Mesenchymal stem cell (in vitro differentiated cells and primary cell): ENCODE results near the gene CEPT1.

ENCODE experiments used
- DNase-seq: peaks from one replicate; pipeline ENCODE4 v3.0.0-alpha.2; 2013
- H2AFZ ChIP-seq: one replicate; pipeline ENCODE4 v1.6.1; 2013; ENCODE audit warnings: low read depth, mild to moderate bottlenecking, control low read depth, inconsistent platforms, low read length, moderate library complexity
- H2AK5ac ChIP-seq: 2 replicates; pipeline ENCODE4 v1.6.1; 2013; ENCODE audit warnings: low read length, moderate library complexity, mild to moderate bottlenecking, inconsistent platforms; ENCODE audit not compliant: severe bottlenecking
- H2BK120ac ChIP-seq: one replicate; pipeline ENCODE4 v1.6.1; 2013; ENCODE audit warnings: low read depth, mild to moderate bottlenecking, inconsistent platforms, low read length, moderate library complexity
- H2BK12ac ChIP-seq, 2 experiments: one replicate each; pipeline ENCODE4 v1.6.1; 2013; ENCODE audit warnings: inconsistent platforms in 2 of 2, low read length in 2 of 2, mild to moderate bottlenecking in 2 of 2, moderate library complexity in 2 of 2, control low read depth in 1 of 2
- H2BK15ac ChIP-seq: one replicate; pipeline ENCODE4 v1.6.1; 2013; ENCODE audit warnings: mild to moderate bottlenecking, low read depth, inconsistent platforms; ENCODE audit not compliant: poor library complexity, severe bottlenecking
- H2BK5ac ChIP-seq: 2 replicates; pipeline ENCODE4 v1.6.1; 2013; ENCODE audit warnings: low read depth, mild to moderate bottlenecking, low read length, control low read depth, inconsistent platforms; ENCODE audit not compliant: poor library complexity, severe bottlenecking
- H3K14ac ChIP-seq, 2 experiments: one replicate each; pipeline ENCODE4 v1.6.1; 2013; ENCODE audit warnings: inconsistent platforms in 2 of 2, low read length in 2 of 2, control low read depth in 1 of 2, mild to moderate bottlenecking in 1 of 2, moderate library complexity in 1 of 2
- H3K18ac ChIP-seq, 2 experiments: one replicate each; pipeline ENCODE4 v1.6.1; 2013; ENCODE audit warnings: inconsistent platforms in 2 of 2, low read length in 2 of 2, control low read depth in 1 of 2, low read depth in 1 of 2, mild to moderate bottlenecking in 1 of 2
- H3K23ac ChIP-seq, 2 experiments: one replicate each; pipeline ENCODE4 v1.6.1; 2013; ENCODE audit warnings: inconsistent platforms in 2 of 2, low read length in 2 of 2, mild to moderate bottlenecking in 2 of 2, moderate library complexity in 2 of 2, control low read depth in 1 of 2
- H3K27ac ChIP-seq: 2 replicates; pipeline ENCODE4 v1.5.1; 2013; ENCODE audit warnings: mild to moderate bottlenecking, moderate library complexity, low read length, control low read depth, inconsistent platforms; ENCODE audit not compliant: poor library complexity, severe bottlenecking
- H3K27me3 ChIP-seq, 2 experiments: 2 replicates each; pipeline versions ENCODE4 v1.6.1 to v1.7.0; 2013; ENCODE audit warnings: low read length in 2 of 2, mild to moderate bottlenecking in 2 of 2, moderate library complexity in 2 of 2, control low read depth in 1 of 2, inconsistent platforms in 1 of 2; ENCODE audit not compliant: control insufficient read depth in 1 of 2, insufficient read depth in 1 of 2
- H3K36me3 ChIP-seq, 2 experiments: 2 replicates each; pipeline versions ENCODE4 v1.6.1 to v1.7.0; 2013; ENCODE audit warnings: low read length in 2 of 2, control low read depth in 1 of 2, inconsistent platforms in 1 of 2, low read depth in 1 of 2, mild to moderate bottlenecking in 1 of 2; ENCODE audit not compliant: insufficient read depth in 2 of 2, control insufficient read depth in 1 of 2
- H3K4ac ChIP-seq, 2 experiments: one replicate each; pipeline ENCODE4 v1.6.1; 2013; ENCODE audit warnings: inconsistent platforms in 2 of 2, low read length in 2 of 2, mild to moderate bottlenecking in 2 of 2, moderate library complexity in 2 of 2, control low read depth in 1 of 2, low read depth in 1 of 2
- H3K4me1 ChIP-seq: 2 replicates; pipeline ENCODE4 v1.6.1; 2013; ENCODE audit warnings: low read depth, low read length, control low read depth; ENCODE audit not compliant: control insufficient read depth, insufficient read depth
- H3K4me2 ChIP-seq: 2 replicates; pipeline ENCODE4 v1.6.1; 2013; ENCODE audit warnings: low read length, mild to moderate bottlenecking, inconsistent platforms; ENCODE audit not compliant: poor library complexity, severe bottlenecking
- H3K4me3 ChIP-seq, 2 experiments: 2 replicates each; pipeline versions ENCODE4 v1.5.1 to v1.7.0; 2013; ENCODE audit warnings: low read length in 2 of 2, mild to moderate bottlenecking in 2 of 2, control low read depth in 1 of 2, low read depth in 1 of 2; ENCODE audit not compliant: insufficient read depth in 1 of 2
- H3K79me1 ChIP-seq: replicated peaks from 2 replicates; pipeline ENCODE4 v1.6.1; 2013; ENCODE audit warnings: mild to moderate bottlenecking, control low read depth, low read length, inconsistent platforms; ENCODE audit not compliant: poor library complexity, severe bottlenecking
- H3K9ac ChIP-seq: 2 replicates; pipeline ENCODE4 v1.7.0; 2013; ENCODE audit warnings: mild to moderate bottlenecking, low read length, moderate library complexity
- H3K9me3 ChIP-seq: 2 replicates; pipeline ENCODE4 v1.7.0; 2013; ENCODE audit warnings: mild to moderate bottlenecking, low read length; ENCODE audit not compliant: control insufficient read depth
- H4K8ac ChIP-seq: one replicate; pipeline ENCODE4 v1.6.1; 2013; ENCODE audit warnings: inconsistent platforms, mild to moderate bottlenecking, low read length, moderate library complexity
- H4K91ac ChIP-seq: one replicate; pipeline ENCODE4 v1.6.1; 2013; ENCODE audit warnings: mild to moderate bottlenecking, low read length, inconsistent platforms
- WGBS: methylation state at CpG from one replicate; pipeline ENCODE4 v1.1.7; 2013; ENCODE audit warnings: mixed read lengths; 5-methylcytosine and 5-hydroxymethylcytosine counted together

Gene CEPT1

DNA sequence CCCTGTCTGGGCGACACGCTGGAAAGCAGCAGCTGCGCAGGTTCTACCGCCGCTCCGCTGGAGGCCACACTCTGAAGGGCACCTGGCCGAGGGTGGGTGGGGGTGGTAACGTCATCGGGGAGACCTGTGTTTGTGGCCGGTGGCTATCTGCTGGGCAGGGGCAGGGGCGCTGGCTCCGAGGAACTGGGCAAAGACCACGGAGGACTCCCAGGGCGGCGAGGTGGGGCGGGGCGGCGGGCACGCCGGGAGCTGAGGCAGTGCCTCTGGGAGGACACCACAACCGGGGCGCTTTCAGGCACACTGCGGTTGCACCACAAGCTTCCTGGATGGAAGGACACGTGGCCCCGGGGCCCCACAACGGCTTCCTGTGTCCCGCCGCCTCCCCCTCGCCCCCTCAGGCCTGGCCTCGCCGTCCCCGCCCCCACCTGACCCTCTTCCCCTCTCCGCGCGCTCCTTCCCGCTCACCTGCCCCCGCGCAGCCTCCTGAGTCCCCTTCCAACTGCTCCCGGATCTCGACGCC, 63.7 kb downstream of the CEPT1 start:
- H2BK15ac ChIP-seq = peak overlapping the region; percentile 58
- peaks cover 10 to 17% of the 10 kb centered on the region in 2 experiments for H3K27me3 ChIP-seq
- H3K27ac ChIP-seq = no peak overlapping the region
- peaks cover 13% of the 10 kb centered on the region for H3K4me1 ChIP-seq
- H3K79me1 ChIP-seq = no peaks in the 10 kb centered on the region
- peak overlapping the region in 1 of 2 experiments; percentile 44 for H3K4ac ChIP-seq
- peaks cover 0 to 3% of the 10 kb centered on the region in 2 experiments for H3K36me3 ChIP-seq
- peak overlapping the region; percentile 67 for H3K9ac ChIP-seq
- H2AK5ac ChIP-seq = no peak overlapping the region
- H2AFZ ChIP-seq = peak overlapping the region; percentile 67
- H3K18ac ChIP-seq = peak overlapping the region in 1 of 2 experiments; percentile 50
- peak overlapping the region; percentile 56 to 76 for H3K4me3 ChIP-seq
- no peak overlapping the region for H2BK120ac ChIP-seq
- no peak overlapping the region for H4K91ac ChIP-seq
- H2BK5ac ChIP-seq = no peak overlapping the region
- H3K9me3 ChIP-seq = no peaks in the 10 kb centered on the region
- H3K4me2 ChIP-seq = peak overlapping the region; percentile 55
- WGBS = 55% methylated on average over 41 of the region's 41 CpGs
- H4K8ac ChIP-seq = peak overlapping the region; percentile 27
- DNase-seq = no peak
- H2BK12ac ChIP-seq = no peak overlapping the region
- H3K23ac ChIP-seq = no peak overlapping the region
- no peak overlapping the region for H3K14ac ChIP-seq

DNA sequence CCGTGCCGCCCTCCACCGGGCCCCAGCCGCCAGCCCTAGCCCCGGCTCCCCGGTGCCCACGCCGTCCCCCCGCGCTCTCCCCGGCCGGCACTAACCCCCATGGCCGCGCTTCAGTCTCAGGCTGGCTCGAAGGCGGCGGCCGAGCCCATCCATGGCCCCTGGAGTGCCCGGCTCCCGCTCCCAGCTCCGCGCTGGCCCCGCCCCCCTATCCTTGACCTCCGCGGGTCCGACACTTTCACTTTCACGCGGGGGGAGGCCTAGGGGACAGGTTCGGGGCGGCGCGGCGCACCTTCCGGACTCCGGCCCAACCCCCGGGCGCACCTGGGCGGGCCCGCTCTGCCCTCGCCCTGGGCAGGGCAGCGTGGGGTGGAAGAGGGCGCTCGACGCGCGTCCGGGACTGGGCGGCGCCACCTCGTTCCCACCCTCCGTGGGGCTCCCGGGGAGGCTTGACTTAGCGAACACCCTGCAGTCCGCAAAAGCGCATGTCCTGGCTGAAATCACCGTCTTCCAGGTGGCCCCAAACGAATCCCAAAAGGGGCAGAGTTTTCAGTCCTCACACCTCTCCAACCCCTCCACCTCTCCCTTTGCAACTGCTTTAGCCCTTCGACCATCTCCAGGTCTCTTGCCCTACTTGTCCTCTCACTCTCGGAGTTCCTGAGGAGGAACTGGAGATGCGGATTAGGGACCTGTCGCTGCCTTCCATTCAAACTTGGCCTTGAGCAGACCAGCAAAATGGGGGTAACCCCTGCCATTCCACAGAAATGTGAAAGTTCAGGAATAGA, 64.4 kb downstream of the CEPT1 start:
- Histone ChIP-seq H3K27me3 (peaks cover 13 to 22% of the 10 kb centered on the region in 2 experiments), H3K36me3 (peaks cover 0 to 3% of the 10 kb centered on the region in 2 experiments), H3K18ac (peak overlapping the region in 1 of 2 experiments; percentile 26), H4K91ac (no peak overlapping the region), H2BK5ac (no peak overlapping the region), H3K4ac (peak overlapping the region in 1 of 2 experiments; percentile 44), H2BK15ac (peak overlapping the region; percentile 58), H3K9me3 (no peaks in the 10 kb centered on the region), H3K27ac (no peak overlapping the region), H3K9ac (peak overlapping the region; percentile 67), H3K79me1 (no peaks in the 10 kb centered on the region), H3K14ac (peak overlapping the region in 1 of 2 experiments; percentile 71), H3K4me2 (peak overlapping the region; percentile 55), H3K23ac (no peak overlapping the region), H2AK5ac (no peak overlapping the region), H2BK120ac (peak overlapping the region; percentile 77), H3K4me3 (peak overlapping the region; percentile 56 to 76), H4K8ac (peak overlapping the region; percentile 27), H2AFZ (peak overlapping the region; percentile 67), H2BK12ac (peak overlapping the region in 1 of 2 experiments; percentile 13), H3K4me1 (peaks cover 13% of the 10 kb centered on the region)
- 44% methylated on average over 61 of the region's 61 CpGs for WGBS
- no peak for DNase-seq

DNA sequence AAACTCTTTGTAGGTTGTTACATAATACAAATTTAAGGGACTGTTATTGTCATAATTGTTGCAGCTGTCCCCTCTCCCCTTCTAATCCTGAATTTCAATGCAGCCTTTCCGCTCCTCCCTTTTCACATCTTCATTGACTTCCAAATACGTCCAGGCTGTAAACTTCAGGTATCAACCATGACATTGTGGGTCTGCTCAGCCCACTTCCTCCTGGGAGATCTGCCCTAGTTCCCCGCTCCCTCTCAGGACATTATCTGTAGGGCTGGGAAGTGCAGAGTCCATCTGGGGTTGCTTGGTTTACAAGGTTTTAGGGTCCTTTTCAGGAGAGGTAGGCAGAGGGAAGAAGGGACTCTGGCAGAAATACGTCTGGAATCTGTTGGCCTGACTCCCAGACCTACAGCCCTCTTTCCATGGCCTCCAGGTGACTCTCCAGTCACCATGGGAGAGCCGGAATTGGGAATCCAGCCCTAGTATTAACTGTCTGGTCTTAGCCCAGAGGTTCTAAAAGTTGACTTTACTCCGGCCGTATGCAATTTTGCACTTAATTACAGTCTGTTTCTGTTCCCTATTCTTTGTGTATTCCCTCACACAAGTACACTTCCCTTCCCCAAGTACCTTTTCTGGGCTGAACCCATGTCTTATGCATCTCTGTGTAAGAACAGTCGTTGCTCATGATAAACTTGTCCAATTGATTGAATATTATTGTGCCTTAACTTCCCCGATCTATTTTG, 65.1 kb downstream of the CEPT1 start:
- H2AK5ac ChIP-seq = no peak overlapping the region
- H3K27ac ChIP-seq = no peak overlapping the region
- peak overlapping the region in 1 of 2 experiments; percentile 76 for H3K4me3 ChIP-seq
- H3K23ac ChIP-seq = no peak overlapping the region
- 81% methylated on average over 9 of the region's 9 CpGs for WGBS
- no peak for DNase-seq
- no peaks in the 10 kb centered on the region for H3K79me1 ChIP-seq
- no peak overlapping the region for H3K4me2 ChIP-seq
- no peak overlapping the region for H4K91ac ChIP-seq
- no peaks in the 10 kb centered on the region for H3K9me3 ChIP-seq
- peaks cover 13% of the 10 kb centered on the region for H3K4me1 ChIP-seq
- no peak overlapping the region for H4K8ac ChIP-seq
- H2BK5ac ChIP-seq = no peak overlapping the region
- H2BK15ac ChIP-seq = no peak overlapping the region
- no peak overlapping the region for H2BK120ac ChIP-seq
- no peak overlapping the region for H3K14ac ChIP-seq
- H3K4ac ChIP-seq = no peak overlapping the region
- H2BK12ac ChIP-seq = no peak overlapping the region
- H3K27me3 ChIP-seq = peaks cover 13 to 22% of the 10 kb centered on the region in 2 experiments
- H3K36me3 ChIP-seq = peaks cover 0 to 3% of the 10 kb centered on the region in 2 experiments
- no peak overlapping the region for H3K9ac ChIP-seq
- no peak overlapping the region for H2AFZ ChIP-seq
- H3K18ac ChIP-seq = no peak overlapping the region

DNA sequence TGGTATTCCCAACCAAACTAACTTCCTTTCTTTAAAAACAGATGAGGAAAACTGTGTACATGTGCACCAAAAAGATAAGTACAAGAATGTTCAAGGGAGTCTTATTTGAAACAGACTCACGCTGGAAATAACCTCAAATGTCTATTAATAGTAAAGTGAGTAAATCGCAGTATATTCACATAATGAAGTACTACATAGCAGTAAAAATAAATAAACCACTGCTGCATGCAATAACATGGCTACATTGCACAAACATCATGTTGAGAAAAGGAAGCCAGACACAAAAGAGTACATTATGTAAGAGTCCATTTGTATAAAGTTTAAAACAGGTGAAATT, 65.7 kb downstream of the CEPT1 start:
- Histone ChIP-seq H2AFZ (no peak overlapping the region), H4K91ac (no peak overlapping the region), H2BK5ac (no peak overlapping the region), H3K4me2 (no peak overlapping the region), H3K23ac (no peak overlapping the region), H3K4me3 (no peak overlapping the region), H2BK12ac (no peak overlapping the region), H3K4ac (no peak overlapping the region), H2BK15ac (no peak overlapping the region), H3K27ac (no peak overlapping the region), H3K18ac (no peak overlapping the region), H3K14ac (no peak overlapping the region), H2AK5ac (no peak overlapping the region), H2BK120ac (no peak overlapping the region), H3K27me3 (peaks cover 13 to 27% of the 10 kb centered on the region in 2 experiments), H4K8ac (no peak overlapping the region), H3K9me3 (no peaks in the 10 kb centered on the region), H3K79me1 (no peaks in the 10 kb centered on the region), H3K4me1 (peaks cover 13% of the 10 kb centered on the region), H3K36me3 (no peaks in the 10 kb centered on the region), H3K9ac (no peak overlapping the region)
- no CpG with 5 or more reads among the region's 2 CpGs for WGBS
- peak; percentile 62 for DNase-seq
